GM23338 (cell line): ENCODE measurements around the gene POMP.

ENCODE experiments used
- CREB1 ChIP-seq: fragments of 250-450 bp; sonication (Bioruptor Pico); IDR thresholded peaks from 2 replicates; pipeline ENCODE4 v1.5.0; 2020; ENCODE audit warnings: low read depth, mild to moderate bottlenecking, moderate library complexity
- EZH2phosphoT487 ChIP-seq: fragments of 200-600 bp; sonication (generic); IDR thresholded peaks from one replicate; pipeline ENCODE4 v1.8.1; 2018; ENCODE audit warnings: antibody characterized with exemption; ENCODE audit not compliant: unreplicated experiment
- POLR2AphosphoS5 ChIP-seq: IDR thresholded peaks from 2 replicates; pipeline ENCODE4 v1.6.1; 2016; ENCODE audit warnings: antibody characterized with exemption, low read depth
- TF ChIP-seq, protein P1 (sequence below), 2 experiments: fragments of 200-600 bp in 1 of 2; sonication (generic) in 1 of 2; conservative IDR thresholded peaks; 2 replicates each; pipeline versions ENCODE4 v1.5.1 to v1.6.1; 2016 to 2017; ENCODE audit warnings: antibody characterized with exemption in 2 of 2, low read depth in 2 of 2, mild to moderate bottlenecking in 2 of 2, moderate library complexity in 1 of 2

DNA sequence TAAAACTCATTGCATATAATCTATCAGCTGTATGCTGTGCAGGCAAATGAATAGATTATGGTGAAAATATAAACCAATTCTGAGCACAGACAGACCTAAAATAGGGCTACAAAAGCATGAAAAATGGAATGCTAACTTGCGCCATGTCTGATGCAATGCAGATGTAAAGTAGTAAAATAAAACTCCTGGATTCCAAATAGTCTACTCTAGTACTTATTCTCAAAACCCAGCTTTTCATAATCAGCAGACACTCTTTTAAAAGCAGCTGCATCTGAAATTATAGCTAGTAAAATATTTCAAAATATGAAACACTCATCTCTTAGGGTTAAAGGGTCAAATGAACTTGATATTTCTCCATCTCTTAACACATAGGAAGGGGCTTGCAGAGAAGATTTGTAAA lies 4.7 kb upstream of the POMP start:
- TF ChIP-seq, protein P1, sequence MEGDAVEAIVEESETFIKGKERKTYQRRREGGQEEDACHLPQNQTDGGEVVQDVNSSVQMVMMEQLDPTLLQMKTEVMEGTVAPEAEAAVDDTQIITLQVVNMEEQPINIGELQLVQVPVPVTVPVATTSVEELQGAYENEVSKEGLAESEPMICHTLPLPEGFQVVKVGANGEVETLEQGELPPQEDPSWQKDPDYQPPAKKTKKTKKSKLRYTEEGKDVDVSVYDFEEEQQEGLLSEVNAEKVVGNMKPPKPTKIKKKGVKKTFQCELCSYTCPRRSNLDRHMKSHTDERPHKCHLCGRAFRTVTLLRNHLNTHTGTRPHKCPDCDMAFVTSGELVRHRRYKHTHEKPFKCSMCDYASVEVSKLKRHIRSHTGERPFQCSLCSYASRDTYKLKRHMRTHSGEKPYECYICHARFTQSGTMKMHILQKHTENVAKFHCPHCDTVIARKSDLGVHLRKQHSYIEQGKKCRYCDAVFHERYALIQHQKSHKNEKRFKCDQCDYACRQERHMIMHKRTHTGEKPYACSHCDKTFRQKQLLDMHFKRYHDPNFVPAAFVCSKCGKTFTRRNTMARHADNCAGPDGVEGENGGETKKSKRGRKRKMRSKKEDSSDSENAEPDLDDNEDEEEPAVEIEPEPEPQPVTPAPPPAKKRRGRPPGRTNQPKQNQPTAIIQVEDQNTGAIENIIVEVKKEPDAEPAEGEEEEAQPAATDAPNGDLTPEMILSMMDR (conservative IDR thresholded peaks at IDR 0.05; ENCODE audit: low read depth in 2 of 2), result no peak
- TF ChIP-seq EZH2phosphoT487 (no peak), POLR2AphosphoS5 (no peak), CREB1 (CRISPR knock-in tag) (no peak)
